Measurements from ENCODE around the gene MPC1L. TPM values are rescaled to one million over a fixed set of nuclear protein-coding genes. Genes with fewer than 3 reads are reported as not detected.

The MPC1L gene
- total and polyA plus RNA-seq, 2 of the 8 experiments (the other 6 are each of a cell fraction or from before 2014, with no cell fraction given), result not detected

GRCh38 chrX:40663880-40664630 lies 40.8 kb downstream of the MPC1L start (continued):
- no peak for TF ChIP-seq CHD7 (IDR thresholded peaks at IDR 0.05; ENCODE audit: insufficient replicate concordance, low read length)
- no peak for TF ChIP-seq BACH1 (IDR thresholded peaks at IDR 0.05; ENCODE audit: low read length)
- no peak for TF ChIP-seq TAF1 (IDR thresholded peaks at IDR 0.05; ENCODE audit: low read depth, low read length)
- no peak for TF ChIP-seq RBBP5 (IDR thresholded peaks at IDR 0.05; ENCODE audit: borderline replicate concordance, low read depth, low read length)
- TF ChIP-seq SIX5 (IDR thresholded peaks at IDR 0.05; ENCODE audit: low read depth, low read length), result no peak
- no peak for TF ChIP-seq CHD2 (IDR thresholded peaks at IDR 0.05; ENCODE audit: low read length)
- TF ChIP-seq RAD21 (IDR thresholded peaks at IDR 0.05 in 1 of 2, conservative IDR thresholded peaks at IDR 0.05 in 1 of 2; ENCODE audit: low read depth in 2 of 2, low read length in 2 of 2), result peak; percentile 22 to 35; a peak in 3 of 4 replicates
- TF ChIP-seq SP1 (IDR thresholded peaks at IDR 0.05; ENCODE audit: low read depth, low read length), result no peak
- no peak for TF ChIP-seq HDAC2 (IDR thresholded peaks at IDR 0.05; ENCODE audit: borderline replicate concordance in 1 of 2, low read depth in 2 of 2, low read length in 2 of 2)
- TF ChIP-seq YY1 (IDR thresholded peaks at IDR 0.05; ENCODE audit: low read depth, low read length), result no peak
- peak; percentile 76 for TF ChIP-seq TEAD4 (IDR thresholded peaks at IDR 0.05; ENCODE audit: low read depth, low read length)
